Stimulated activated CD8-positive, alpha-beta memory T cell treated with anti-CD3 and anti-CD28 coated beads, Interleukin-4, amount 100 ng/mL, for 24 hours (primary cell): ENCODE results near the gene ZNF793.

Experiments
- DNase-seq: peaks from one replicate; pipeline ENCODE4 v3.0.0-alpha.2; 2020; ENCODE audit warnings: low read depth

ZNF793 gene

DNA sequence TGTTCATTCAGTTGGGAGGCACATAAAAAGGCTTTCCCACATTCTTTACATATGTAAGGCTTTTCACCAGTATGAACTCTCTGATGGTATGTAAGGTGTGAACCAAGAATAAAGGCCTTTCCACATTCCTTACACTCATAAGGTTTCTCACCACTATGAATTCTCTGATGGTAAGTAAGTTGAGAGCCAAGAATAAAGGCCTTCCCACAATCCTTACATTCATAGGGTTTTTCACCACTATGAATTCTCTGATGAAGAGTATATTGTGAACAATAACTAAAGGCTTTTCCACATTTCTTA lies 58.6 kb downstream of the ZNF793 start:
- no peak for DNase-seq

GRCh38 chr19:37572203-37572602 lies 65.5 kb downstream of the ZNF793 start:
- DNase-seq: no peak

- DNase-seq: no peak
These were observed 76.6 kb downstream of the ZNF793 start for GRCh38 chr19:37583340-37583739.
